IMR-90 (cell line): ENCODE data around the gene MSH6. TPM values are rescaled to one million over a fixed set of nuclear protein-coding genes. Genes with fewer than 3 reads are reported as not detected.

Source experiments
- ATAC-seq: fragments of 200-7000 bp; cut with Tn5 transposase; 2 replicates; pipeline ENCODE4 v1.9.1; 2020; ENCODE audit warnings: low read depth, mild to moderate bottlenecking, moderate library complexity
- BruUV-seq: library from RNA; stranded (reverse); fragments of 400-500 nt; replicated peaks from 2 replicates; lab custom pipeline; 2021; lab: Mats Ljungman, UMichigan
- CTCF ChIA-PET: fragments of 300-600 bp; formaldehyde crosslinking; extraction: SDS; loops from one replicate; lab custom pipeline; 2021; ENCODE audit warnings: antibody characterized with exemption; lab: Yijun Ruan, JAX
- POLR2A ChIA-PET: fragments of 300-600 bp; sonication (Branson Sonifier 250); formaldehyde crosslinking; loops from one replicate; lab custom pipeline; 2022; ENCODE audit warnings: antibody characterized with exemption; ENCODE audit not compliant: unreplicated experiment; lab: Charles Lee
- DNase-seq: peaks from one replicate; pipeline ENCODE4 v3.0.0; 2013
- H2AFZ ChIP-seq: replicated peaks from 2 replicates; pipeline ENCODE3; 2013; ENCODE audit warnings: low read length, mild to moderate bottlenecking; ENCODE audit not compliant: poor library complexity
- H2AK5ac ChIP-seq: 2 replicates; pipeline ENCODE4 v1.6.1; 2013; ENCODE audit warnings: low read depth, low read length, inconsistent platforms
- H2AK9ac ChIP-seq: replicated peaks from 2 replicates; pipeline ENCODE3; 2013; ENCODE audit warnings: mild to moderate bottlenecking, low read depth, low read length, moderate library complexity; ENCODE audit not compliant: poor library complexity
- H2BK120ac ChIP-seq: 2 replicates; pipeline ENCODE4 v1.6.1; 2013; ENCODE audit warnings: low read depth, low read length, inconsistent platforms
- H2BK15ac ChIP-seq: 3 replicates; pipeline ENCODE4 v1.6.1; 2013; ENCODE audit warnings: low read depth, low read length, inconsistent platforms
- H2BK20ac ChIP-seq: 2 replicates; pipeline ENCODE4 v1.6.1; 2013; ENCODE audit warnings: low read depth, mild to moderate bottlenecking, inconsistent platforms, low read length, moderate library complexity
- H2BK5ac ChIP-seq: 2 replicates; pipeline ENCODE4 v1.6.1; 2013; ENCODE audit warnings: mild to moderate bottlenecking, low read depth, low read length, inconsistent platforms; ENCODE audit not compliant: poor library complexity, severe bottlenecking
- H3K14ac ChIP-seq: replicated peaks from 2 replicates; pipeline ENCODE4 v1.6.1; 2013; ENCODE audit warnings: low read depth, low read length, inconsistent platforms
- H3K18ac ChIP-seq: 2 replicates; pipeline ENCODE4 v1.6.1; 2013; ENCODE audit warnings: low read depth, low read length, control low read depth
- H3K23ac ChIP-seq: 2 replicates; pipeline ENCODE4 v1.6.1; 2013; ENCODE audit warnings: low read depth, low read length, inconsistent platforms
- H3K27ac ChIP-seq: 2 replicates; pipeline ENCODE4 v1.5.1; 2013; ENCODE audit warnings: mild to moderate bottlenecking, control low read depth, low read length; ENCODE audit not compliant: insufficient read depth
- H3K27me3 ChIP-seq: 2 replicates; pipeline ENCODE4 v1.6.1; 2013; ENCODE audit warnings: low read length; ENCODE audit not compliant: control insufficient read depth, insufficient read depth
- H3K36me3 ChIP-seq: 2 replicates; pipeline ENCODE4 v1.6.1; 2013; ENCODE audit warnings: low read length, mixed read lengths; ENCODE audit not compliant: control insufficient read depth, insufficient read depth
- H3K4ac ChIP-seq: 2 replicates; pipeline ENCODE4 v1.6.1; 2013; ENCODE audit warnings: low read depth, low read length, inconsistent platforms
- H3K4me1 ChIP-seq: 2 replicates; pipeline ENCODE4 v1.6.1; 2013; ENCODE audit warnings: low read length, mixed read lengths; ENCODE audit not compliant: control insufficient read depth, insufficient read depth
- H3K4me2 ChIP-seq: 2 replicates; pipeline ENCODE4 v1.6.1; 2013; ENCODE audit warnings: low read depth, mild to moderate bottlenecking, control low read depth, low read length, moderate library complexity
- H3K4me3 ChIP-seq: 2 replicates; pipeline ENCODE4 v1.5.1; 2013; ENCODE audit warnings: low read depth, mild to moderate bottlenecking, control low read depth, low read length, moderate library complexity; ENCODE audit not compliant: insufficient read depth
- H3K56ac ChIP-seq: 2 replicates; pipeline ENCODE4 v1.6.1; 2013; ENCODE audit warnings: low read length, inconsistent platforms; ENCODE audit not compliant: insufficient read depth; ENCODE audit errors: extremely low read depth
- H3K79me1 ChIP-seq, 2 experiments: 2 replicates each; pipeline ENCODE4 v1.6.1; 2013; ENCODE audit warnings: low read length in 2 of 2, inconsistent platforms in 1 of 2, low read depth in 1 of 2
- H3K9ac ChIP-seq: 2 replicates; pipeline ENCODE4 v1.6.1; 2013; ENCODE audit warnings: low read depth, low read length, control low read depth
- H3K9me1 ChIP-seq: 2 replicates; pipeline ENCODE4 v1.6.1; 2013; ENCODE audit warnings: low read length, inconsistent platforms; ENCODE audit not compliant: insufficient read depth
- H3K9me3 ChIP-seq: 2 replicates; pipeline ENCODE4 v1.6.1; 2013; ENCODE audit warnings: low read length; ENCODE audit not compliant: control insufficient read depth, insufficient read depth
- H4K20me1 ChIP-seq: 2 replicates; pipeline ENCODE4 v1.6.1; 2013; ENCODE audit warnings: low read length, inconsistent platforms; ENCODE audit not compliant: insufficient read depth
- H4K5ac ChIP-seq: 2 replicates; pipeline ENCODE4 v1.6.1; 2013; ENCODE audit warnings: mild to moderate bottlenecking, low read depth, low read length, control low read depth
- H4K8ac ChIP-seq, 2 experiments: 2 replicates each; pipeline ENCODE4 v1.6.1; 2013; ENCODE audit warnings: low read depth in 2 of 2, low read length in 2 of 2, control low read depth in 1 of 2, inconsistent platforms in 1 of 2
- H4K91ac ChIP-seq: 2 replicates; pipeline ENCODE4 v1.6.1; 2013; ENCODE audit warnings: low read depth, low read length, inconsistent platforms; ENCODE audit not compliant: insufficient read depth
- CHD1 ChIP-seq: IDR thresholded peaks from 2 replicates; pipeline ENCODE4 v1.6.1; 2012; ENCODE audit warnings: low read depth, low read length, improper control_type of control experiment
- ELK1 ChIP-seq: fragments of 150-350 bp; IDR thresholded peaks from 2 replicates; pipeline ENCODE4 v1.6.1; 2016; ENCODE audit warnings: low read depth, mild to moderate bottlenecking, low read length, moderate library complexity, borderline replicate concordance
- FOS ChIP-seq: fragments of 150-350 bp; IDR thresholded peaks from 2 replicates; pipeline ENCODE4 v1.6.1; 2016; ENCODE audit warnings: low read depth, low read length
- NFE2L2 ChIP-seq: fragments of 150-350 bp; IDR thresholded peaks from 2 replicates; pipeline ENCODE4 v1.6.1; 2016; ENCODE audit warnings: low read depth, mild to moderate bottlenecking, low read length
- RAD21 ChIP-seq: IDR thresholded peaks from 2 replicates; pipeline ENCODE4 v1.6.1; 2012; ENCODE audit warnings: low read length, improper control_type of control experiment
- SMC3 ChIP-seq: fragments of 150-350 bp; IDR thresholded peaks from 2 replicates; pipeline ENCODE4 v1.6.1; 2016; ENCODE audit warnings: low read depth, mild to moderate bottlenecking, antibody characterized with exemption, low read length, moderate library complexity
- USF2 ChIP-seq: fragments of 150-350 bp; IDR thresholded peaks from 2 replicates; pipeline ENCODE4 v1.6.1; 2017; ENCODE audit warnings: mild to moderate bottlenecking, antibody characterized with exemption, low read length, low read depth
- WGBS, 2 experiments: methylation state at CpG; one replicate each; pipeline versions ENCODE4 v1.1.5 to v1.1.7; 2013; ENCODE audit warnings: missing lambda C conversion rate in 2 of 2; ENCODE audit not compliant: insufficient read length in 1 of 2; ENCODE audit errors: extremely low coverage in 2 of 2; 5-methylcytosine and 5-hydroxymethylcytosine counted together
- dilution Hi-C: fragments of 300-500 bp; cut with HindIII; formaldehyde crosslinking; loops from one replicate; pipeline ENCODE4 v1.14.3; 2018; ENCODE audit warnings: low sequenced_read_pairs; ENCODE audit not compliant: unreplicated experiment
- in situ Hi-C: fragments of 300-500 bp; cut with MboI; formaldehyde crosslinking; loops from 3 replicates; pipeline ENCODE4 v1.14.3; 2019; ENCODE audit warnings: low sequenced_read_pairs, inconsistent platforms, mixed read lengths
- intact Hi-C: fragments of 100-400 bp; cut with micrococcal nuclease; formaldehyde crosslinking; loops from 2 replicates; pipeline ENCODE4 v1.10.0; 2022
- polyA plus RNA-seq, 3 experiments: library from polyadenylated mRNA; depleted of rRNA; stranded (reverse); fragments of >200 nt; gene quantifications; 2 replicates each; pipeline ENCODE4 v1.2.3, GENCODE V29; 2012; ENCODE audit warnings: low replicate concordance in 1 of 3
- total RNA-seq: library from RNA; depleted of rRNA; stranded (reverse); fragments of >200 nt; gene quantifications from 2 replicates; pipeline ENCODE4 v1.2.3, GENCODE V29; 2012

Gene MSH6
- total and polyA plus RNA-seq, 2 of the 4 experiments (the other 2 are of a cell fraction) = 17.1 to 48.9 TPM

GRCh38 chr2:47818777-47819176 lies 35.8 kb downstream of the MSH6 start:
- in situ Hi-C loops = no loop called here
- no peak overlapping the region for H3K4me3 ChIP-seq
- ATAC-seq (no peak), DNase-seq (no peak)
- no TSS peak for BruUV-seq
- peaks cover 1 to 3% of the 10 kb centered on the region in 2 experiments; a peak in 3 of 4 replicates for H3K79me1 ChIP-seq
- dilution Hi-C loops = no loop called here
- no CpG with 5 or more reads among the region's 2 CpGs for WGBS, 2 experiments
- no peak overlapping the region for H3K27ac ChIP-seq
- H2AK5ac ChIP-seq = no peak overlapping the region
- no peak overlapping the region for H3K4ac ChIP-seq
- H2BK5ac ChIP-seq = no peak overlapping the region
- no peak overlapping the region for H3K4me2 ChIP-seq
- no peak overlapping the region for H3K23ac ChIP-seq
- no peak overlapping the region for H4K91ac ChIP-seq
- no peaks in the 10 kb centered on the region for H3K9me1 ChIP-seq
- H3K18ac ChIP-seq = no peak overlapping the region
- no peak overlapping the region for H3K56ac ChIP-seq
- H3K9ac ChIP-seq = no peak overlapping the region
- no peaks in the 10 kb centered on the region for H3K9me3 ChIP-seq
- CTCF ChIA-PET = interaction anchor here (0.6 kb wide), 1 partner anchor 254 kb away, joined by 3 read pairs; no protein-coding TSS in a partner anchor
- no peak overlapping the region for H2BK120ac ChIP-seq
- TF ChIP-seq RAD21 = no peak
- TF ChIP-seq USF2 = no peak
- TF ChIP-seq SMC3 = no peak
- no peak for TF ChIP-seq ELK1
- TF ChIP-seq CHD1 = no peak
- no peak for TF ChIP-seq FOS
- TF ChIP-seq NFE2L2 = no peak
- no peaks in the 10 kb centered on the region for H4K20me1 ChIP-seq
- no peak overlapping the region for H2BK15ac ChIP-seq
- no peak overlapping the region for H4K5ac ChIP-seq
- no peaks in the 10 kb centered on the region for H3K27me3 ChIP-seq
- no peak overlapping the region for H3K14ac ChIP-seq
- H4K8ac ChIP-seq = no peak overlapping the region
- intact Hi-C loops = no loop called here
- POLR2A ChIA-PET = no interaction called here
- H2AFZ ChIP-seq = no peak overlapping the region
- no peaks in the 10 kb centered on the region for H3K4me1 ChIP-seq
- H2BK20ac ChIP-seq = no peak overlapping the region
- peaks cover 32% of the 10 kb centered on the region for H3K36me3 ChIP-seq
- no peak overlapping the region for H2AK9ac ChIP-seq
